DLD1 (cell line): ENCODE data around the gene UTP3.
"Not testable (repeated sequence)": the region's sequence is repeated elsewhere in the genome, so short reads cannot be mapped to it uniquely, and the experiment has no call there.

Experiments used
- in situ Hi-C: cut with HindIII; loops from 2 replicates; pipeline ENCODE4 v1.10.0; 2017; ENCODE audit warnings: low sequenced_read_pairs

The UTP3 gene

GRCh38 chr4:70687821-70688794 lies at the start of gene UTP3:
Gene UTP3 (plus strand): TSS chr4:70688532. CDS start chr4:70688678, 146 bp downstream.
- in situ Hi-C loops: no loop called here

- in situ Hi-C loops: no loop called here
Observed at GRCh38 chr4:70640192-70640591, 48.1 kb upstream of the UTP3 start.

GRCh38 chr4:70650741-70651140 lies 37.6 kb upstream of the UTP3 start:
- in situ Hi-C loops: not testable (repeated sequence)

GRCh38 chr4:70651864-70652506 lies 36.3 kb upstream of the UTP3 start:
- in situ Hi-C loops: no loop called here

GRCh38 chr4:70654605-70655011 lies 33.7 kb upstream of the UTP3 start:
- in situ Hi-C loops: no loop called here

- in situ Hi-C loops: no loop called here
Observed at GRCh38 chr4:70657326-70657725, 31.0 kb upstream of the UTP3 start.

- in situ Hi-C loops: no loop called here
Observed at GRCh38 chr4:70658418-70658817, 29.9 kb upstream of the UTP3 start.

- in situ Hi-C loops: no loop called here
Observed at GRCh38 chr4:70660106-70660505, 28.2 kb upstream of the UTP3 start.

GRCh38 chr4:70661309-70661922 lies 26.9 kb upstream of the UTP3 start:
- in situ Hi-C loops: not testable (repeated sequence)

- in situ Hi-C loops: no loop called here
Observed at GRCh38 chr4:70666369-70666768, 22.0 kb upstream of the UTP3 start, which contains the start of gene JCHAIN. Gene JCHAIN (minus strand): TSS chr4:70666508. CDS start chr4:70666490, 18 bp downstream.

- in situ Hi-C loops: no loop called here
Observed at GRCh38 chr4:70667740-70668535, 20.4 kb upstream of the UTP3 start.

- in situ Hi-C loops: no loop called here
Observed at GRCh38 chr4:70670332-70671014, 17.9 kb upstream of the UTP3 start.

GRCh38 chr4:70671091-70671490 lies 17.2 kb upstream of the UTP3 start:
- in situ Hi-C loops: no loop called here

GRCh38 chr4:70674191-70674590 lies 14.1 kb upstream of the UTP3 start:
- in situ Hi-C loops: no loop called here

GRCh38 chr4:70674731-70675130 lies 13.6 kb upstream of the UTP3 start:
- in situ Hi-C loops: no loop called here

- in situ Hi-C loops: no loop called here
Observed at GRCh38 chr4:70676554-70677090, 11.7 kb upstream of the UTP3 start.

GRCh38 chr4:70678383-70678999 lies 9.8 kb upstream of the UTP3 start:
- in situ Hi-C loops: no loop called here

- in situ Hi-C loops: no loop called here
Observed at GRCh38 chr4:70680934-70681333, 7.4 kb upstream of the UTP3 start.

GRCh38 chr4:70681704-70682103 lies 6.6 kb upstream of the UTP3 start:
- in situ Hi-C loops: no loop called here
